GM21360 (cell line): Measurements from ENCODE around the gene PREPL.

Experiments
- ATAC-seq: cut with Tn5 transposase; IDR thresholded peaks from one replicate; pipeline ENCODE4 v1.9.1; 2021; ENCODE audit warnings: mild to moderate bottlenecking, moderate library complexity; ENCODE audit not compliant: unreplicated experiment

The PREPL gene

DNA sequence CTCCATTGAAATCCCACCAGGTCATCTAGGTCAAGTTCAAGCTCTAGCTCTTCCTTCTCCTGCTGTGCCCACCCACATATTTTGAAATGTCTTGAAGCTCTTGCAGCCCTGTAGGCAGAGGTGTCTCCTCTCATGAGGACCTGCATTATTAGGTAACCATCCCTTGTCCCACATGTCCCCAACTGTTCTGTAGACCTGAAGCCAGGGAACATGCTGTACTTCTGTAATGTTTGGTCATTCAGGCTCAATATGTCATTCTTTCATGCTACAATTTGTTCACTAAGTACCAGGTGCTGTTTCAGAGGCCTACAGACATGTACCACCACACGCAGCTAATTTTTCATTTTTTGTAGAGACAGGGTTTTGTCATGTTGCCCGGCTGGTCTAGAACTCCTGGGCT, 63.9 kb downstream of the PREPL start:
- ATAC-seq: no peak

DNA sequence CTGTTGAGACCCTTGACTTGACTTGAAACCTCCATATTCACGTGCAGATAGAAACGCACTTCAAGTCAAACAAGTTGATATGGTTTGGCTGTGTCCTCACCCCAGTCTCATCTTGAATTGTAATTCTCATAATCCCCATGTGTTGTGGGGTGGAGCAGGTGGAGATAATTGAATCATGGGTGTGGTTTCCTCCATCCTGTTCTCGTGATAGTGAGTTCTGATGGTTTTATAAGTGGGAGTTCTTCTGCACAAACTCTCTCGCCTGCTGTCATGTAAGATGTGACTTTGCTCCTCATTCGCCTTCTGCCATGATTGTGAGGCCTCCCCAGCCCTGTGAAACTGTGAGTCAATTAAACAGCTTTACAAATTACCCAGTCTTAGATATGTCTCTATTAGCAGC, 64.6 kb downstream of the PREPL start:
- no peak for ATAC-seq

DNA sequence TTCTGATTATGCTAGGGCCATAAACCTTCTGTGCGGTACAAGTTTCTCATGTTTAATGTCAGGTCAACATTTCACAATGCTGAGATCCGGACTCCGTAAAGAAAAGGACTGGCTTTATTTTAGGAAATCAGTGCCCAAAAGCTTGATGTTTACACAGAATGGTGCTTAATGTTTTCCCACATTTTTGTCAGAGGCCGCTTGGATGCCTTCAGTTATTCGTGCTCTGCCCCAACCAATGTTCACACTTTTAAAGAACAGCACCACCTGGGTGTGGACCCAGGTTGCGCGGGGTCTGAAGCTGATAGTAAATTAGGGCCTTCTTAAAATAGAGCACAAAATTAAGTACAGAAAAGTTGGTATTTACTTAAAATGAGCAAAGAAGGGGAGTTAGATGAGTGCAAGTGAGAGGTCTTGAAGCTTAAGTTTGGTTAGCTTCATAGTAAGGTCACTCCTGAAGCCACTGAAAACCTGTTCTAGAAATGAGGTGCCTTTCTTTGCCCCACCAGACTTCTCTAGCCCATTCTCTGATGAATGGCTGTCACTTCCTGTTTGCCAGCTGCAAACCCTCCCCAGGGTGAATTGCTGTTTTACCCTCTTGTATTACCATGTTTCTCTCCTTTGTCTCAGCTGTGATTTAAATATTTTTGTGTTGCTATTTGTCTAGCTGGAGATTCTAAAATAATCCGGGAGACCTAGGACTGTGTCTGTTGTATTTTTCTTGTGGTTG, 65.5 kb downstream of the PREPL start:
- no peak for ATAC-seq

DNA sequence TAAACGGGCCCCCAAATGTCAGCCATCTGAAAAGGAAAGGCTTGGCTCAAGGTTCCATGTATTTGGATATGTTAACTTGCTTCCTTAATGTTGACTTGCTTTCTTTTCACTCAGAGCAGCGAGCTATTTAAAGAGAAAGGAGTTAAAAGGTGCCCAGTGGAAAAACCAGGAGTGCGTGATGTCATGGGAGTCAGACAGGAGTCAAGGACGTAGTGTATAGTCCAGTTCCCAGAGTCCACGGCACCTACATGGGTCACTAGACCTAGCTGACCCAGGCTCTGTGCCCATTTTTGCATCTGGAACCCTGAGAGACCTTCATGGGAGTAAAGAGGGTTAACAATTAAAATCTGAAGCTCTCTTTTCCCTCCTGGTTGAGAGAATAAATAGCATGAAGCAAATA, 66.2 kb downstream of the PREPL start:
- ATAC-seq: no peak

DNA sequence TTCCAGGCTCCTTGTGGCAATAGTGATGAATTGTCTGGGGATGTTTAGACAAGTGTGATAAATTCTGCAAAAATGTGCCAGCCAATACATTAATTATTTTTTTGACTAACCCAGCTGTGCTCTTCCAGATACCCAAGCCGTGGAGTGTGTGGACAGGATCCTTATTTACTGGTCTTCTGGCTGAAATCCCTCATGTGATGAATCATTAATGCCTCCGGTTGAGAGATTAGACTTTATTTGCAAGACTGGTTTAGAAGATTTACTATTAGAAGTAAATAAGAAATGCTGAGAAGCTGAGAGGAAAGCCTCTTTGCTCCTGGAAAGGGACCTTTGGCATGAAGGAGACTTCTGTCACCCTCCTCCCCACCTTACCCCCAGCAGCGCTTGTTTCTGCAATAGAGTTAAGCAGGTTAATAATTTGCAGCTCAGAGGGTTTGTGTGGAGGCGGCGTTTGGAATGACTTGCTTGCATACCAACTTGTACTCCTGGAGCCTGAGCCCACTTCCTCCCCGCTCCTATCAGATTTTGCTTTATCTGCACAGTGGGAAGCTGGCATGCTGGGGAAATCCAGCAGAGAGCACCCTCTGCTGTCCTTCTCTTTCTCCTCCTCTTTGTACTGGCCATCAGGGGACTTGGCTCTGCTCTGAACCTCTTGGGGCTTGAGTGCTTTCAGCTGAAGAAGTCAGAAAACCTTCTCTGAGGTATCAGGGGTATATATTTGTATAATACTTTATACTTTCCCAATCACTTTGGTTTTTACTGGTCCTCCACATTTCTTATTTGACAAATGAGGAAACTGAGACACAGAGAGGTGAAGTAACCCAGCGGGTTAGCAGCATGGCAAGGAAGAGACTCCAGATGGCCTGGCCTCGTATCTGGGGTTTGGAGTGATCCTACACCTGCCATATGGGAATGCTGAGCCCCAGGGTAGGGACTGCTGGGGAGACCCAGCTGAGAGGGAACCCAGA, 69.7 kb downstream of the PREPL start:
- ATAC-seq: no peak

DNA sequence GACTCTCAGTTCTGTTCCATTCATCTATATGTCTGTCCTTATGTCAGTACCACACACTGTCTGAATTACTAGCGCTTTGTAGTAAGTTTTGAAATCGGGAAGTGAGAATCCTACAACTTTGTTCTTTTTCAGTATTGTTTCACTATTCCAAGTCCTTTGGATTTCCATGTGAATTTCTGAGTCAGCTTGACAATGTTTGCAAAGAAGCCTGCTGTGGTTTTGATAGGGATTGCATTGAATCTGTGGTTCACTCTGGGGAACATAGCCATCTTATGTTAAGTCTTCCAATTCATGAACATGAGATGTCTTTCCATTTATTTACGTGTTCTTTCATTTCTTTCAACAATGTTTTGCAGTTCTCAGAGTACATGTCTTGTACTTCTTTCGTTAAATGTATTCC, 71.0 kb downstream of the PREPL start:
- ATAC-seq: no peak

DNA sequence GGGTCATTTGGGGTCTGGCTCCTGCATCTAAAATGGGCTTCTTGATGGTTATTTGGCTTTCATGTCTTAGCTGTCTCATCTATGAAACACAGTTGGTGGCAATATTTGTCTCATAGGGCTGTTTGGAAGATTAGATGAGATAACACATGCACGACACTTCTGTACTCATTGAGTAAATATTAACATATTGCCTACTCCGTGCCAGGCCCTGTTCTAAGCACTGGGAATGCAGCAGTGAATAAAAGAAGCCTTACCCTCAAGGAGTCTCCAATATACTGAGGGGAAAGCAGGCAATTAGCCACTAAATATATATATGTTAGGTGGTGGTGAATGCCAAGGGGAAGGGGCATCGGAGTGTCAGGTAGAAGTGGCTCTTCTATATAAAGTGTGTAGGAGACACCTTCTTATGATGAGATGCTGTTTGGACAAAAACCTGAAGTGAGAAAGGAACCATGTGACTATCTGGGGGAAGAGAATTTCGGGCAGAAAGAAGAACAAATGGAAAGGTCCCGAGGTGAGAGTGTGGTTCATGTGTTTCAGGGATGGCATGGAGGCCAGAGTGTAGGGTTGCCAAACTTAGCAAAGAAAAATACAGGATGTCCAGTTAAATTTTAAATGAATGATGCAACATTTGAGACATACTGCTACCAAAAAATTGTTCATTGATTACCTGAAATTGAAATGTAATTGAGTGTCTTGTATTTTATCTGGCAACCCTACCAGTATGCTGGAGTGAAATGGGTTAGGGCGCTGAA, 74.2 kb downstream of the PREPL start:
- ATAC-seq: no peak

DNA sequence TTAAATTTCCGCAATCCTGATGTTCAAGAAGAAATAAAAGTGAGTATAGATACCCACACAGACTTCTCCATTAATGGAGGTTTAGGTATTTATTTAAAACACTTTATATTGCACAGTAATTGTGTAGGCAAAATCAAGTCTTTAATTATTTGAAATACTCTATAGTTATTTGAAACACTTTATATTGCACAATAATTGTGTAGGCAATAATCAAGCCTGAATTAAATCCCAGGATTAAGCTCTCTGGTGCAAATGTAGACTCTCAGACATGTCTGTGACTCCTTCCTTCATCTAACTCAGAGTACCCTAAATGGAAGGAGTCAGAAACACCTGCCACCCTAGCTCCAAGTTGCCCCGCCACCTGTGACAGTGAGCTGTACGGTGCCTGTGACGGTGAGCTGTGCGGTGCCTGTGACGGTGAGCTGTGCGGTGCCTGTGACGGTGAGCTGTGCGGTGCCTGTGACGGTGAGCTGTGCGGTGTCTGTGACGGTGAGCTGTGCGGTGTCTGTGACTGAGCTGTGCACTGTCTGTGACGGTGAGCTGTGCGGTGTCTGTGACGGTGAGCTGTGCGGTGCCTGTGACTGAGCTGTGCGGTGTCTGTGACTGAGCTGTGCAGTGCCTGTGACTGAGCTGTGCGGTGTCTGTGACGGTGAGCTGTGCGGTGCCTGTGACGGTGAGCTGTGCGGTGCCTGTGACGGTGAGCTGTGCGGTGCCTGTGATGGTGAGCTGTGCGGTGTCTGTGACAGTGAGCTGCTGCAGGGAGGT, 75.0 kb downstream of the PREPL start:
- no peak for ATAC-seq

DNA sequence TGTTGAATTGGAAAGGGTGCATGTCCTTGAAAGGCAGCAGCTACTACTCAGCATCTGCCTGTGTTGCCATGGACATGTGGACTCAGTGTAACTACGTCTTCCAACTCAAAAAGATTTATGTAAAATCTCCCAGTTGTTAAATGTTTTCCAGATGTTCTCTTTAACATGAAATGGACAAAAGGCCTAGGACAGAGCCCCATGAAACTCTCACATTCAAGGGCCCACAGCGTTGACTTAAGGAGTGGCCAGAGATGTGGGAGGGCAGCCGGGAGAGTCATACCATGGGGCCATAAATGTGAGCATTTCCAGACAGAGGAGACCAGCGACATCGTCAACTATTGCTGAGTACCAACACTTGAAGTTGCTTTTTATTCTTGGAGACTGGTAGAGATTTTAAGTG, 76.1 kb downstream of the PREPL start:
- ATAC-seq: no peak

DNA sequence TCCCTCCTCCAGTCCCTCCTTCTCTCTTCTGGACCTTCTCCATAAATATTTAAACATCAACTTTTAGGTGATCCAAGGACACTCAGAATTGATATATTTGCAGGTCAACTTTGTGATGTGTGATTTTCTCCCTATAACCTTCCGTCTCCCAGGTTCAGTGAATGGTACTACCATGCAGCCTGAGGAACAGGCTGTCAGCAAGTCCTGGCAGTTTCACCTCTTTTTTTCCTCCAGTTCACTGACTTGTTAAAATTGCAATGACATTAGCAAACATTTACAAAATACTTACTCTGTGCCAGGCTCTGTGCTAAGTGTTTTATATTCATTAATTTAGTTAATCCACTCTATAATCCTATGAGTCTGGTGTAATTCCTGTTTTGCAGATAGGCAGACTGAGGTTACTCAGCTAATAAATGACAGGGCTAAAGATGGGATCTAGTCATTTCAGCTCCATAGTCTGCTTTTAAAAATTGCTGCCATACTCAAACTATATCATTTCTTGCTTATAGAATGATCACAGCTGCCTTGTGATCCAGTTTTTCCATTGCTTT, 78.1 kb downstream of the PREPL start:
- no peak for ATAC-seq

DNA sequence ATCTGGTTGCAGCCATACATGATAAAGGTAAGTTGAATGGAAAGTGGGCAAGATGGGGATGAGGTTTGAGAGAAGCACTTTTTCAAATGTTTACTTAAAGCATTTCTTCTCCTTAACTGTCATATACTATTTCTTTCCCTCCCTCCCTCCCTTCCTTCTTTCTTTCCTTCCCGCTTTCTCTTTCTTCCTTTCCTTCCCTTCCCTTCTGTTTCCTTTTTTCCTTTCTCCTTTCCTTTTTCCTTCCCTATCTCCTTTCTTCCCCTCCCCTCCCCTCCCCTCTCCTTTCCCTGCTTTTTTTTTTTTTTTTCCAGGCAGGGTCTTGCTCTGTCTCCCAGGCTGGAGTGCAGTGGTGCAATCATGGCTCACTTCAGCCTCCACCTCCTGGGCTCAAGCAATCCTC, 80.4 kb downstream of the PREPL start:
- ATAC-seq: no peak

DNA sequence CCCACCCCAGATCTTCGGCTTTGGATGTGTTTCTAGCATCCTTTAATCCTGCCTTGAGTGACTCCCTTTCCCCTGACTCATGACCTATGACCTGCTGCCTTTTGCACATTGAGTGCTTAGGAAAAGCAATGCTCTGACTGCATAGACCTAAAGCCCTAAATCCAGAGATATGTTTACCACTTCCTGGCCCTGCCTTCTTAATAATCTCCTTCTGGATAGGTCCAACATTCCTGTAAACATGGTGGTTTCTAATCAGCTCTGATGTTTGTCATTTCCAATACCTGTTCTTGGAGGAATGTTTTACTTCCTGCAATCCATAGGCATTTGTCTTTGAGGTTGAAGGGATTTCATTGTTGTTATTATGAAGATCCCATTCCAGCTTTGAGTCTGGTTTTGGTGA, 83.8 kb downstream of the PREPL start:
- no peak for ATAC-seq

DNA sequence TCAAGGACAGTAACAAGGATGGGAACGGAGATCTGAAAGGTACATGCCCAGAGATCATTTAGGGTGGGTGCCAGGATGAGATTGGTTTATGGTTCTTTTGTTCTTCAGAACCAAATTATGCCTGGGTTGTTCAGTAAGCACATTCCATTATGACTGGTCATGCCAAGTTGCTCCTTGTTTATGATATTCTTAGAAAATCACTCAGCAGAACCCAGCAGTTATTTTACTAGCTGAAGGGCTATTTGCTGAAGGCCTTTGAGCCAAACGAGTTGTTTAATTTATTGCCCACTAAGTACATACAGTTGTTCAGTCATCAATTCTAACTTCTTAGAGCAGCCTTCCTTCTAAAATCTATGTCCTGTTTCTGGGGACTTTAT, 85.4 kb downstream of the PREPL start:
- ATAC-seq: no peak

DNA sequence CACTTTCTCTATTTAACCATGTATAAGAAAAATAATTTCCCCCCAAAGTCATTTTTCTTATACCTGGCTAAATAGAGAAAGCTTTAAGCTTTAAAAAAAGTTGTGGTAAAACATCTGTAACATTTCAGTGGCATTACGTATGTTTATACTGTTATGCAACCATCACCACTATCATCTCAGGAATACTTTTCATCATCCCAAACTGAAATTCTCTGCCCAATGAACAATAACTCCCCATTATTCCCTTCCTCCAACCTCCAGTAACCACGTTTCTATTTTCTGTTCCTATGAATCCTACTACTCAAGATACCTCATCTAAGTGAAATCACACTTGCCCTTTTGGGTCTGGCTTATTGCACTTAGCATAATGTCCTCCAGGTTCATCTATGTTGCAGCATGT, 87.7 kb downstream of the PREPL start:
- no peak for ATAC-seq

DNA sequence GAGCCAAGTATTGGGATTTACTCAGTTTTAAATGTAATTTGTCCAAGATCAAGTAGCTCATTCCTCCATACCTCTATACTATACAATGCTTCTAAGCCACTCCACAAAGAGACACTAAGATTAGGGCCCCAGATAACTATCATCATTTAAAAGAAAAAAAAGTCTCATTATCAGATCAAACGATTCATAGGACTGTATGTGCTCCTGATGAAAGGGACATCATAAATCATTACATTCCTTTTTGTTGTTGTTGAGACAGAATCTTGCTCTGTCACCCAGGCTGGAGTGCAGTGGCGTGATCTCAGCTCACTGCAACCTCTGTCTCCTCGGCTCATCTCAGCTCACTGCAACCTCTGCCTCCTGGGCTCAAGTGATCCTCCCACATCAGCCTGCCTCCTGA, 88.2 kb downstream of the PREPL start:
- no peak for ATAC-seq

DNA sequence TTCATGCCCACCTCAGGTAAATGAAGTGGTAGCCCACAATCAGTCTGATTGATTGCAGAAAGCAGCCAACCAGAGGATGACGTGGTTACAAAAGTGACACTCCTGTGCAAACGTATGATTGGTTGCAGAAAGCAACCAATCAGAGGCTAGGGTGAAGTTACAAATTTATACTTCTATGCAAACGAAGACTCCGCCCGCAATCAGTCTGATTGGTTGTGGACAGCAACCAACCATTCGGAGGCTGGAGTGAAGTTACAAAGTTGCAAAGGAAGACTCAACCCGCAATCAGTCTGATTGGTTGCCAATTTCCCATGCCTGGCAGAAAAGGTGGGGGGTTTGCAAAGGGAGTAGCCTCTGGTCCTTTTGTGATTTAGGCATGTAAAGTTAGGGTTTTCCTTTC, 90.0 kb downstream of the PREPL start:
- ATAC-seq: no peak

DNA sequence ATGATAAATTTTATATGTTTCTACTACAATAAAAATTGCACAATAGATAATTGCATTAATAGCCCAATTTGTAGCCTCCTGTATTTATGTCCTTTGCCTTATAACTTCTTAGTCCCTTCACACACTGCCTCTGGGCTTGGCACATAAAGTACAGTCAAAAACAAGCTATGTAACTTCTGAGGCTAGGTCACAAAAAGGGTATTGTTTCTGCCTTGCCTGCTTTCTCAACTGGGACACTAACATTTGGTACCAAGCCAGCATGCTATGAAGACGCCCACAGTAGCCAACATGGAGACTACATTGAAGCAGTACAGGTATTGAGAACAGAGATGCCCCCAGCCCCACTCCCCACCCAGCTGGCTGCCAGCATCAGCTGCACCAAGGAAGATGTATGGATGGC, 91.5 kb downstream of the PREPL start:
- no peak for ATAC-seq

DNA sequence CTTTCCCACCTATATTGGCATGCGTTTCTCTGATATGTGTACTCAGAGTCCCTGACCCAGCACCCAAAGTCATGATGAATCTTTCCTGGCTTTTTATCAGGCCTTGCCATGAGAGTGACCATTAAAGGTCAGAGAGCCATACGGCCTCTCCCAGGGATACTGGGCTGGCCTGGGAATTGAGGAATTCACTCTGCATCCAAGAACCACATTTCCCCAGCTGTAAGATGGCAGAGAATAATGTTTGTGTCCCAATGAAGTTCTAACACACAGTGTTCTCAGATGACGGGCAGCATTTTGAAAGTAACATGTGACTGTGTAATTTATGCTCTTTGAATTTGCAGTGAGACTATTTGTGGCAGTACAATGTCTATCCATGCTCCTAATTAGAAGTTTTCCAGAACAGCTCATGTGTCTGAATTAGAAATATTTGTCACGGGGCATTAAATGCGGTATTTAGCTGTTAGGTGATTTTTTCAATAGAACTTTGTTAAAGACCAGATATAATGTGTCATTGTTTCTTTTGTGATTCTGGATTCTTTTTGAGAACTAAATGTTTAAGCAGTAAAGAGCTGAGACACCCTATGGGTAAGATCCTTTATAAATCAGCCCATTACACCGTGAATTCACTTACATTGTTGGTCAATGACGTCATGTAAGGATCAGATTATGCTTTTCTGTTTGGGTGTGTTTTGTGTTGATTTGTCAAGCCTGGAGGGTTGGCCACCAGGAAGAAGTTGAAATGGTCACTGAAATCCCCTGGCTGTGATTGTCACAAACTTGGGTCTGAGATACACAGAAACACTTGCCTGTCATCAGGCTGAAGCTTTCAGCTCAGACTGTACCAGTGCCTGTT, 93.3 kb downstream of the PREPL start:
- no peak for ATAC-seq
